ENCODE measurements around the gene CSPG4. TPM values are rescaled to one million over a fixed set of nuclear protein-coding genes. Genes with fewer than 3 reads are reported as not detected.

Gene CSPG4
- total RNA-seq, 1 experiment from 2014 or later, result 0.20 TPM

DNA sequence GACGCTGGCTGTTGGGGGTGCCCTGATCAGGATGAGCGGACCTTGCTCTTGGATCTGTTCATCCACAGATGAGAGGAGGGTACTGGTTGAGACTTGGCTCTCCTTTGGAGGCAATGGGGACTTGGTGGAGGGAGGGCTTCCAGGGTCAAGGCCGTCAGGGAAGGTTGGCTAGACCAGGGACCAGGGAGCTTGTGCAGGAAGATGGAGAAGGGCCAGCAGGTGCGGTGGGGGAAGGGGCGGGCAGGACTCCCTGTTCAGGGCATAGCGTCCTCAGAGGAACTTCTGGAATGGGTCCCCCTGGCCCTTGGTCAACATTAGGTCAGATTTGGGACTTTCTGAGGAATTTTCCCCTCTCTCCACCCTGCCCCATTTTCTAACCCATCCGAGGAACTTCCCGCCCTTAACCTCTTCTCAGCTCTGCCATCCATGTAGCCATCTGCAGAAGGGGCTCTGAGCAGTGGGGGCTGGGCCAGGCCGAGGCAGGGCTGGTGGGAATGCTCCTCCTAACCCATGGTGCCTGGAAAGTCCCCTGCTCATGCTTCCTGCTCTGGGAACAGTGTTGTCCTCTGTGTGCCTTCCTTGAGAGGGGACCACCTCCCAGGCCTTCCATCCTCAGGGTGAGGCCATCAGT is 53.4 kb downstream of the CSPG4 start:
- peaks cover 7% of the 10 kb centered on the region for H3K36me3 Mint-ChIP-seq (ENCODE audit: insufficient read depth, unreplicated experiment)
- no peaks in the 10 kb centered on the region for H3K27me3 ChIP-seq (replicated peaks; ENCODE audit: control insufficient read depth, insufficient read depth, low read length)
- H3K36me3 ChIP-seq (ENCODE audit: control insufficient read depth, insufficient read depth, low read length), result peaks cover 3% of the 10 kb centered on the region
- no peaks in the 10 kb centered on the region for H3K9me3 Mint-ChIP-seq (ENCODE audit: unreplicated experiment)
- TF ChIP-seq, protein P1, sequence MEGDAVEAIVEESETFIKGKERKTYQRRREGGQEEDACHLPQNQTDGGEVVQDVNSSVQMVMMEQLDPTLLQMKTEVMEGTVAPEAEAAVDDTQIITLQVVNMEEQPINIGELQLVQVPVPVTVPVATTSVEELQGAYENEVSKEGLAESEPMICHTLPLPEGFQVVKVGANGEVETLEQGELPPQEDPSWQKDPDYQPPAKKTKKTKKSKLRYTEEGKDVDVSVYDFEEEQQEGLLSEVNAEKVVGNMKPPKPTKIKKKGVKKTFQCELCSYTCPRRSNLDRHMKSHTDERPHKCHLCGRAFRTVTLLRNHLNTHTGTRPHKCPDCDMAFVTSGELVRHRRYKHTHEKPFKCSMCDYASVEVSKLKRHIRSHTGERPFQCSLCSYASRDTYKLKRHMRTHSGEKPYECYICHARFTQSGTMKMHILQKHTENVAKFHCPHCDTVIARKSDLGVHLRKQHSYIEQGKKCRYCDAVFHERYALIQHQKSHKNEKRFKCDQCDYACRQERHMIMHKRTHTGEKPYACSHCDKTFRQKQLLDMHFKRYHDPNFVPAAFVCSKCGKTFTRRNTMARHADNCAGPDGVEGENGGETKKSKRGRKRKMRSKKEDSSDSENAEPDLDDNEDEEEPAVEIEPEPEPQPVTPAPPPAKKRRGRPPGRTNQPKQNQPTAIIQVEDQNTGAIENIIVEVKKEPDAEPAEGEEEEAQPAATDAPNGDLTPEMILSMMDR (IDR thresholded peaks at IDR 0.05; ENCODE audit: insufficient read depth in 1 of 2, low read depth in 1 of 2, low read length in 1 of 2, severe bottlenecking in 1 of 2, unreplicated experiment in 1 of 2), result no peak
- peaks cover 46% of the 10 kb centered on the region for H3K4me1 ChIP-seq
- no peak overlapping the region for H3K4me3 ChIP-seq (ENCODE audit: low read depth, low read length)
- H3K9me3 ChIP-seq, result no peaks in the 10 kb centered on the region
- DNase-seq, result no peak
- no peak overlapping the region for H3K4me3 Mint-ChIP-seq (ENCODE audit: unreplicated experiment)
- CTCF ChIA-PET, result no interaction called here
- intact Hi-C loops (cut with micrococcal nuclease; ENCODE audit: unreplicated experiment), result no loop called here
- peaks cover 44% of the 10 kb centered on the region for H3K4me1 Mint-ChIP-seq (ENCODE audit: low read depth, unreplicated experiment)
- no peaks in the 10 kb centered on the region for H3K27me3 Mint-ChIP-seq (ENCODE audit: insufficient read depth, unreplicated experiment)
- BruUV-seq (replicated peaks), result no TSS peak
- POLR2A ChIA-PET, result no interaction called here
- H3K27ac Mint-ChIP-seq (ENCODE audit: unreplicated experiment), result no peak overlapping the region

DNA sequence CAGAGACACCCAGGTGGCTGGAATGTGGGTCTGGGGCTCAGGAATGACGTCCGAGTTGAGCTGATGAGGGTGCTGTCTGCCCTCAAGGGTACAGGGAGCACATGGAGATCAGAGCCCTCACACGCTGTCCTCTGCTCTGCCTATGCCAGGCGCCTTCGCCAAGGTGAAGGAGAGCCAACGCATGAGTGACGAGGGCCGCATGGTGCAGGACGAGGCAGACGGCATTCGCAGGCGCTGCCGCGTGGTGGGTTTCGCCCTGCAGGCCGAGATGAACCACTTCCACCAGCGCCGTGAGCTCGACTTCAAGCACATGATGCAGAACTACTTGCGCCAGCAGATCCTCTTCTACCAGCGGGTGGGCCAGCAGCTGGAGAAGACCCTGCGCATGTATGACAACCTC is 55.8 kb downstream of the CSPG4 start:
- peaks cover 48% of the 10 kb centered on the region for H3K4me1 Mint-ChIP-seq (ENCODE audit: low read depth, unreplicated experiment)
- H3K4me1 ChIP-seq, result peaks cover 32% of the 10 kb centered on the region

DNA sequence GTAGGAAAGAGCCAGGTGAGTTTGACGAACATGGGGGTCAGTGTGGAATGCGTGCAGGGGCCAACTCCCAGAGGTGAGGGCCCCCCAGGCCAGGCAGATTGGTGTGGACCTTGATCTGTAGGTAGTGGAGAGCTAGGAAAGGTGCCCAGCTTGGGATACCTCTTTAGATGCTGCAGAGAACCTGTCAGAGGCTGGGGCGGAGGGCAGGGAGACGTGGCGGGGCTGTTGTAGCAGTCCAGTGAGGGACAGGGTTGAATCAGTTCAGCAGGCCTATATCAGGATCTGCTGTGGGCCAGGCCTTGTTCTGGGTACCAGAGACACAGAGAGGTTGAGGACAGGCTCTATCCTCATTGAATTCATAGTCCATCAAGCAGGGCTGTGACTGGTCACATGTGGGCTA is 56.3 kb downstream of the CSPG4 start:
- DNase-seq, result no peak
- H3K36me3 ChIP-seq (ENCODE audit: control insufficient read depth, insufficient read depth, low read length), result peaks cover 3% of the 10 kb centered on the region
- ChIA-PET CTCF (no interaction called here), POLR2A (interaction anchor here (0.6 kb wide), 1 partner anchor 9 kb away, joined by 3 read pairs; no protein-coding TSS in a partner anchor)
- no peaks in the 10 kb centered on the region for H3K9me3 Mint-ChIP-seq (ENCODE audit: unreplicated experiment)
- peaks cover 46% of the 10 kb centered on the region for H3K4me1 Mint-ChIP-seq (ENCODE audit: low read depth, unreplicated experiment)
- H3K27ac Mint-ChIP-seq (ENCODE audit: unreplicated experiment), result peak overlapping the region; percentile 2
- peaks cover 9% of the 10 kb centered on the region for H3K36me3 Mint-ChIP-seq (ENCODE audit: insufficient read depth, unreplicated experiment)
- TF ChIP-seq, protein P1 (IDR thresholded peaks at IDR 0.05; ENCODE audit: insufficient read depth in 1 of 2, low read depth in 1 of 2, low read length in 1 of 2, severe bottlenecking in 1 of 2, unreplicated experiment in 1 of 2), result no peak
- no peaks in the 10 kb centered on the region for H3K27me3 Mint-ChIP-seq (ENCODE audit: insufficient read depth, unreplicated experiment)
- intact Hi-C loops (cut with micrococcal nuclease; ENCODE audit: unreplicated experiment), result no loop called here
- H3K4me3 ChIP-seq (ENCODE audit: low read depth, low read length), result no peak overlapping the region
- H3K4me3 Mint-ChIP-seq (ENCODE audit: unreplicated experiment), result peak overlapping the region; percentile 8
- BruUV-seq (replicated peaks), result no TSS peak
- no peaks in the 10 kb centered on the region for H3K27me3 ChIP-seq (replicated peaks; ENCODE audit: control insufficient read depth, insufficient read depth, low read length)
- peaks cover 32% of the 10 kb centered on the region for H3K4me1 ChIP-seq
- no peaks in the 10 kb centered on the region for H3K9me3 ChIP-seq

More for the DNA sequence above, 55.8 kb downstream of the CSPG4 start:
- Mint-ChIP-seq H3K27me3 (ENCODE audit: insufficient read depth, unreplicated experiment) (no peaks in the 10 kb centered on the region), H3K9me3 (ENCODE audit: unreplicated experiment) (no peaks in the 10 kb centered on the region), H3K36me3 (ENCODE audit: insufficient read depth, unreplicated experiment) (peaks cover 9% of the 10 kb centered on the region), H3K4me3 (ENCODE audit: unreplicated experiment) (no peak overlapping the region), H3K27ac (ENCODE audit: unreplicated experiment) (no peak overlapping the region)
- Histone ChIP-seq H3K9me3 (no peaks in the 10 kb centered on the region), H3K27me3 (replicated peaks; ENCODE audit: control insufficient read depth, insufficient read depth, low read length) (no peaks in the 10 kb centered on the region), H3K4me3 (ENCODE audit: low read depth, low read length) (no peak overlapping the region), H3K36me3 (ENCODE audit: control insufficient read depth, insufficient read depth, low read length) (peaks cover 3% of the 10 kb centered on the region)
- ChIA-PET CTCF (no interaction called here), POLR2A (interaction anchor here (0.6 kb wide), 1 partner anchor 10 kb away, joined by 3 read pairs; no protein-coding TSS in a partner anchor)
- BruUV-seq (replicated peaks), result no TSS peak
- TF ChIP-seq, protein P1 (IDR thresholded peaks at IDR 0.05; ENCODE audit: insufficient read depth in 1 of 2, low read depth in 1 of 2, low read length in 1 of 2, severe bottlenecking in 1 of 2, unreplicated experiment in 1 of 2), result no peak
- DNase-seq, result no peak
- intact Hi-C loops (cut with micrococcal nuclease; ENCODE audit: unreplicated experiment), result no loop called here
